GM10266 (cell line): ENCODE results near the gene USP17L5.
"Not testable (repeated sequence)": the region's sequence is repeated elsewhere in the genome, so short reads cannot be mapped to it uniquely, and the experiment has no call there.

Experiments
- DNase-seq: peaks from one replicate; pipeline ENCODE4 v3.0.0; 2012; ENCODE audit errors: extremely low spot score
- TF ChIP-seq, protein P1 (sequence below): IDR thresholded peaks from 2 replicates; pipeline ENCODE4 v1.5.1; 2012; ENCODE audit warnings: mild to moderate bottlenecking, low read depth; ENCODE audit not compliant: control insufficient read depth, insufficient read depth; ENCODE audit errors: missing control alignments

The USP17L5 gene, protein sequence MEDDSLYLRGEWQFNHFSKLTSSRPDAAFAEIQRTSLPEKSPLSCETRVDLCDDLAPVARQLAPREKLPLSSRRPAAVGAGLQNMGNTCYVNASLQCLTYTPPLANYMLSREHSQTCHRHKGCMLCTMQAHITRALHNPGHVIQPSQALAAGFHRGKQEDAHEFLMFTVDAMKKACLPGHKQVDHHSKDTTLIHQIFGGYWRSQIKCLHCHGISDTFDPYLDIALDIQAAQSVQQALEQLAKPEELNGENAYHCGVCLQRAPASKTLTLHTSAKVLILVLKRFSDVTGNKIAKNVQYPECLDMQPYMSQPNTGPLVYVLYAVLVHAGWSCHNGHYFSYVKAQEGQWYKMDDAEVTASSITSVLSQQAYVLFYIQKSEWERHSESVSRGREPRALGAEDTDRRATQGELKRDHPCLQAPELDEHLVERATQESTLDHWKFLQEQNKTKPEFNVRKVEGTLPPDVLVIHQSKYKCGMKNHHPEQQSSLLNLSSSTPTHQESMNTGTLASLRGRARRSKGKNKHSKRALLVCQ

DNA sequence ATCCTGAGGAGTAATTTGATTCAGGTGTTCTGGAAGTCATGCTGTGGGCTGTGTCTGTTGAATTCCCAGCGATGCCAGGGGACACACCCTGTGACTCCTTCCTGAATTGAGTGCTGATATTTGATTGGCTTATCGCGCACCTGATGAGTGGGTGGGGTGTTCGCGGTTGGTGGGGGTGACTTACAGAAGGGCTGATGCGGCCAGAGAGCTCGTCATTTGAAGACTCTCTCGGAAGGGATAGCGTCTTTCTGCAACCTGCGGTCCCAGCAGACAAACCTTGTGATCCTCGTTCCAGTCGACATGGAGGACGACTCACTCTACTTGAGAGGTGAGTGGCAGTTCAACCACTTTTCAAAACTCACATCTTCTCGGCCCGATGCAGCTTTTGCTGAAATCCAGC lies at the start of gene USP17L5:
Gene USP17L5 (plus strand): TSS at position 301 of the 400 bp plus-strand sequence. CDS start 0 bp downstream, at position 301.
- DNase-seq: not testable (repeated sequence)

- not testable (repeated sequence) for DNase-seq
These were observed 15.0 kb upstream of the USP17L5 start for GRCh38 chr4:9324191-9324590.

GRCh38 chr4:9324865-9325264 lies 14.3 kb upstream of the USP17L5 start, which contains the start of gene USP17L24:
USP17L24 (plus strand) TSS chr4:9325165; CDS start chr4:9325165, 0 bp downstream.
- not testable (repeated sequence) for DNase-seq

DNA sequence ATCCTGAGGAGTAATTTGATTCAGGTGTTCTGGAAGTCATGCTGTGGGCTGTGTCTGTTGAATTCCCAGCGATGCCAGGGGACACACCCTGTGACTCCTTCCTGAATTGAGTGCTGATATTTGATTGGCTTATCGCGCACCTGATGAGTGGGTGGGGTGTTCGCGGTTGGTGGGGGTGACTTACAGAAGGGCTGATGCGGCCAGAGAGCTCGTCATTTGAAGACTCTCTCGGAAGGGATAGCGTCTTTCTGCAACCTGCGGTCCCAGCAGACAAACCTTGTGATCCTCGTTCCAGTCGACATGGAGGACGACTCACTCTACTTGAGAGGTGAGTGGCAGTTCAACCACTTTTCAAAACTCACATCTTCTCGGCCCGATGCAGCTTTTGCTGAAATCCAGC lies 9.6 kb upstream of the USP17L5 start, which contains the start of gene USP17L25:
Gene USP17L25 (plus strand): TSS at position 301 of the 400 bp plus-strand sequence. CDS start 0 bp downstream, at position 301.
- DNase-seq: not testable (repeated sequence)

- DNase-seq: not testable (repeated sequence)
These were observed 4.8 kb upstream of the USP17L5 start, which contains the start of gene USP17L26 for GRCh38 chr4:9334358-9334757. USP17L26 (plus strand) TSS chr4:9334658; CDS start chr4:9334658, 0 bp downstream.

- not testable (repeated sequence) for DNase-seq
These were observed 4.6 kb downstream of the USP17L5 start, which contains the start of gene USP17L27 for GRCh38 chr4:9343848-9344247. USP17L27 (plus strand) TSS chr4:9344148; CDS start chr4:9344148, 0 bp downstream.

GRCh38 chr4:9348593-9348992 lies 9.4 kb downstream of the USP17L5 start, which contains the start of gene USP17L28:
USP17L28 (plus strand) TSS chr4:9348893; CDS start chr4:9348893, 0 bp downstream.
- DNase-seq: not testable (repeated sequence)

DNA sequence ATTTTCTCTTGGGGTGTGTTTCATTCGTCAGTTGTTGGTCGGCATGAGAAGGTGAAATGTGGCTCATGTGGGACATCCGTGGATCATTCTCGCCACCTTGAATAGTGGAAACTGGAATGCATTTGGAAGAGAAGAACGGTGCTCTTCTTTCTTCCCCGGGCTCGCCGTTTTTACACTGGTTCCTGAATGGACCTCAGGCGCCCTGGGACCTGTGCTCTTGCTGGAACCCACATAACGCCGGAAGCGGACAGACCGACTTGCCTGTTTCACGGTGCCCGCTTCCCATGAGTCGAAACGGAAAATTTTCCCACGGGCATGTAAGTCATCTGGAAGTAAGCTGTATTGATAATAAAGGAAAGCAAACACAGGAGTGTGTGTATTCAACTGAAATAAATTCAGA lies 11.7 kb downstream of the USP17L5 start:
- not testable (repeated sequence) for DNase-seq

- DNase-seq: not testable (repeated sequence)
These were observed 14.1 kb downstream of the USP17L5 start, which contains the start of gene USP17L29 for GRCh38 chr4:9353338-9353737. USP17L29 (plus strand) TSS chr4:9353638; CDS start chr4:9353638, 0 bp downstream.

DNA sequence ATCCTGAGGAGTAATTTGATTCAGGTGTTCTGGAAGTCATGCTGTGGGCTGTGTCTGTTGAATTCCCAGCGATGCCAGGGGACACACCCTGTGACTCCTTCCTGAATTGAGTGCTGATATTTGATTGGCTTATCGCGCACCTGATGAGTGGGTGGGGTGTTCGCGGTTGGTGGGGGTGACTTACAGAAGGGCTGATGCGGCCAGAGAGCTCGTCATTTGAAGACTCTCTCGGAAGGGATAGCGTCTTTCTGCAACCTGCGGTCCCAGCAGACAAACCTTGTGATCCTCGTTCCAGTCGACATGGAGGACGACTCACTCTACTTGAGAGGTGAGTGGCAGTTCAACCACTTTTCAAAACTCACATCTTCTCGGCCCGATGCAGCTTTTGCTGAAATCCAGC lies 23.6 kb downstream of the USP17L5 start, which contains the start of gene USP17L30:
Gene USP17L30 (plus strand): TSS at position 301 of the 400 bp plus-strand sequence. CDS start 0 bp downstream, at position 301.
- not testable (repeated sequence) for DNase-seq

- not testable (repeated sequence) for DNase-seq
These were observed 40.7 kb downstream of the USP17L5 start for GRCh38 chr4:9379881-9380280.

GRCh38 chr4:9381012-9381534 lies 41.9 kb downstream of the USP17L5 start:
- not testable (repeated sequence) for DNase-seq
- TF ChIP-seq, protein P1, sequence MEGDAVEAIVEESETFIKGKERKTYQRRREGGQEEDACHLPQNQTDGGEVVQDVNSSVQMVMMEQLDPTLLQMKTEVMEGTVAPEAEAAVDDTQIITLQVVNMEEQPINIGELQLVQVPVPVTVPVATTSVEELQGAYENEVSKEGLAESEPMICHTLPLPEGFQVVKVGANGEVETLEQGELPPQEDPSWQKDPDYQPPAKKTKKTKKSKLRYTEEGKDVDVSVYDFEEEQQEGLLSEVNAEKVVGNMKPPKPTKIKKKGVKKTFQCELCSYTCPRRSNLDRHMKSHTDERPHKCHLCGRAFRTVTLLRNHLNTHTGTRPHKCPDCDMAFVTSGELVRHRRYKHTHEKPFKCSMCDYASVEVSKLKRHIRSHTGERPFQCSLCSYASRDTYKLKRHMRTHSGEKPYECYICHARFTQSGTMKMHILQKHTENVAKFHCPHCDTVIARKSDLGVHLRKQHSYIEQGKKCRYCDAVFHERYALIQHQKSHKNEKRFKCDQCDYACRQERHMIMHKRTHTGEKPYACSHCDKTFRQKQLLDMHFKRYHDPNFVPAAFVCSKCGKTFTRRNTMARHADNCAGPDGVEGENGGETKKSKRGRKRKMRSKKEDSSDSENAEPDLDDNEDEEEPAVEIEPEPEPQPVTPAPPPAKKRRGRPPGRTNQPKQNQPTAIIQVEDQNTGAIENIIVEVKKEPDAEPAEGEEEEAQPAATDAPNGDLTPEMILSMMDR: peak; percentile 39

DNA sequence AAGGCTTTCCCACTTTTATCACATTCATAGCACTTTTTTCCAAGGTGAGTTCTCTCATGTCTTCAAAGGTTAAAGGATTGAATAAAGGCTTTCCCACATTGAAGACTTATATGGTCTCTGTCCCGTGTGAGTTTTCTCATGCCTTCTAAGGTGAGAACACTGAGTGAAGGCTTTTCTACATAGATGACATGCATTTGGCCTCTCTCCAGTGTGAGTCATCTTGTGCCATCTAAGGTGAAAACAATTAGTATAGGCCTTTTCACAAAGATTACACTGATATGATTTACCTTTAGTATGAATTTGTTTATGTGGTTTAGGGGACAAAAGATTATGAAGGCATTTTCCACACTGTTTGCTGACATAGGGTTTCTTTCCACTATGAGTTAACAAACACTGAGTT lies 44.9 kb downstream of the USP17L5 start:
- DNase-seq: no peak
- TF ChIP-seq, protein P1: no peak

DNA sequence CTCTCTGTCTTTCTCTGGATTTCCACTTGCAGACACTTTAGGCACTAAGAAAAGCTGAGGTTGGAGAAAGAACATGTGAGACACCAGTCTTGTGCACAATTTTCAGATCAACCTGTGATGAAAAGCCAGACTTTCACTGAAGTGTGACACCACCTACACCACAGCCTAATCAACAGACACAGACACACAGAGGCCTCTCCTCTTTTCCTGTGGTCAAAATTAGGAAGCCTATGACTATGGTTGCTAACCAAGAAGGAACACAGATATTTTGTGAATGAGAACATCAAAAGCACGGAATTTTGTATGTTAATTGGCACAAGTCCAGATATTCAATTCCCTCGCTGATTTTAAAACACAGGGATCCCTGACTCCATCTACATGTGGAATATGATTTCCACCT lies 49.8 kb downstream of the USP17L5 start:
- not testable (repeated sequence) for DNase-seq
